ENCODE results near the gene RPS6KA6. TPM values are rescaled to one million over a fixed set of nuclear protein-coding genes. Genes with fewer than 3 reads are reported as not detected.

RPS6KA6 gene
- total RNA-seq: 3.1 and 3.3 TPM in 2 replicates

DNA sequence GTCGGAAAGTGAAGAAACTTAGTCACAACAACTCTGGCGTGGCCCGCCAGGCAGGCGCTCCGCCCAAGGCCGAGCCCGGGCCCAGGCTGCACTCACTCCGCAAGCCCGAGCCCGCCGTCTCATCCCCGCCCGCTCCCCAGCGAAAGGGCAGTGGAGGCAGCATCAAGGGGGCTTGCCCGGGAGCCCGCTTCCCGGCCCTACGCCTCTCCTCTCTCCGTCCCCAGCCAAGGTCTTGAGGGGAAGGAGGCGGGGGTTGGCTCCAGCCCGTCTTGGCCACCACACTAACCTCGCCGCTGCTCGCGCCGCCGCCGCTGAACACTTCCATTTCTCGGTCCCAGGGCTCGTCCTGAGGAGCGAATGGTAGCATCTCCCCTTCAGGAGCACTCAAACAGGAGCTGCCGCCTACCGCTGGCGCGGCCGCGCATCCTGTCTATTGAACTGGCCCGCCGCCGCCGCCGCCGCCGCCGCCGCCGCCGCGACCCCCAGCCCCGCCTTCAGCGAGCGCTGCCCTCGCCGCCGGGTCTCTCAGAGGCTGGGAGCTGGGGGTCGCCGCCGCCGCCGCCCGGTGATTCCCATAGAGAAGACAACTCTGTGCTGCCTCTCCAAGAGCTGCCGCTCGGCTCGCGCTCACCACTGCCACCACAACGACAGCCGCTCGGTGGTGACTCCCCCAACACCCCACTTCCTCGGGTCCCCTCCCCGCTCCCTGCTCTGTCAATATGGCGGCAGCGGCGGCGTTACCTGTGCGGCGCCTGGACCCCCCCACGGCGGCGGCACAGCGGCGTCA, at the start of gene RPS6KA6:
Gene RPS6KA6 (minus strand): TSS at position 667 of the 787 bp plus-strand sequence. CDS start 300 bp downstream, at position 367.

All from smooth muscle cell of trachea (primary cell).